GM12864 (cell line): ENCODE measurements around the gene NPW.

Experiments used
- DNase-seq: peaks from one replicate; pipeline ENCODE4 v3.0.0-alpha.2; 2011; ENCODE audit warnings: low read depth
- H3K4me3 ChIP-seq: 2 replicates; pipeline ENCODE4 v1.5.1; 2011; ENCODE audit warnings: mild to moderate bottlenecking, low read depth, low read length, control low read depth
- CTCF ChIP-seq: IDR thresholded peaks from 2 replicates; pipeline ENCODE4 v1.5.1; 2011; ENCODE audit warnings: low read depth, mild to moderate bottlenecking, moderate library complexity, low read length, control low read depth, inconsistent platforms; ENCODE audit errors: missing control alignments

The NPW gene

GRCh38 chr16:2061023-2061422 lies 41.4 kb downstream of the NPW start:
- no peak overlapping the region for H3K4me3 ChIP-seq
- no peak for DNase-seq
- TF ChIP-seq CTCF, result no peak

GRCh38 chr16:2061526-2061925 lies 41.9 kb downstream of the NPW start:
- no peak overlapping the region for H3K4me3 ChIP-seq
- DNase-seq, result no peak
- no peak for TF ChIP-seq CTCF

GRCh38 chr16:2062801-2063200 lies 43.2 kb downstream of the NPW start:
- no peak for TF ChIP-seq CTCF
- no peak overlapping the region for H3K4me3 ChIP-seq
- DNase-seq, result no peak

GRCh38 chr16:2063861-2064260 lies 44.3 kb downstream of the NPW start:
- no peak for TF ChIP-seq CTCF
- H3K4me3 ChIP-seq, result no peak overlapping the region
- DNase-seq, result no peak

GRCh38 chr16:2064368-2064945 lies 44.9 kb downstream of the NPW start:
- DNase-seq, result no peak
- no peak overlapping the region for H3K4me3 ChIP-seq
- TF ChIP-seq CTCF, result no peak

- H3K4me3 ChIP-seq, result no peak overlapping the region
- TF ChIP-seq CTCF, result no peak
- DNase-seq, result no peak
Observed at GRCh38 chr16:2066139-2066538, 46.6 kb downstream of the NPW start.
